ENCODE data around the gene FOXD1.

DNA sequence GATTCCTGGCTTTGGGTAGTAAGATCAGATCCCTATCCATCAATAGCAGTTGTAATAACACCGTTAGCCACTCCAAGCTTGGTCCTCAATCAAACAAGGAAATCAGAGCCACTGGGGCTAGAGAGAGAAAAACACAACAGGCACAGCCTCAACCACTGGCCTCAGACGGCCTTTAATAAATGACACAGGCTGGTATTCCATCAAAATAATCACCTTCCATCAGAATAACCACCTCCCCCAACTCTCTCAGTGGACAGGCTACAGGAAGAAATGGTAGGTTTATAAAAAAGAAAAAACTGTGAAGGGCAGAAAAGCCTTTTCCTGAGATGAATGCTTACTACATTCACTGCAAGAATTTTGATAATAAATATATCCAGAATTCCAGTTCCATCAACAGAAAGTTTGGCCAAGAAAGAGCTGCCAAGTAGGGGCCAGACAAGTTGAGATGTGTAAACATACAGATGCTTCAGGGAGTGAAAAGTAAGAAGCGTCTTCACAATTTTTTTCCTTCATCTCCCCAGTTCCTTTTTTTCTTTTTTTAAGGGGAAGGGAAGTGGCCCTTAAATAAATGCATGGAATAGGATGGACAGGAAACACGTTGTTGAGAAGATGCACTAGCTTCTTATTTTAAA is 5.5 kb downstream of the FOXD1 start:
- TF ChIP-seq EZH2 (IDR thresholded peaks at IDR 0.05; ENCODE audit: borderline replicate concordance, insufficient read depth, low read length, poor library complexity, severe bottlenecking) = no peak
- TF ChIP-seq, protein P1, sequence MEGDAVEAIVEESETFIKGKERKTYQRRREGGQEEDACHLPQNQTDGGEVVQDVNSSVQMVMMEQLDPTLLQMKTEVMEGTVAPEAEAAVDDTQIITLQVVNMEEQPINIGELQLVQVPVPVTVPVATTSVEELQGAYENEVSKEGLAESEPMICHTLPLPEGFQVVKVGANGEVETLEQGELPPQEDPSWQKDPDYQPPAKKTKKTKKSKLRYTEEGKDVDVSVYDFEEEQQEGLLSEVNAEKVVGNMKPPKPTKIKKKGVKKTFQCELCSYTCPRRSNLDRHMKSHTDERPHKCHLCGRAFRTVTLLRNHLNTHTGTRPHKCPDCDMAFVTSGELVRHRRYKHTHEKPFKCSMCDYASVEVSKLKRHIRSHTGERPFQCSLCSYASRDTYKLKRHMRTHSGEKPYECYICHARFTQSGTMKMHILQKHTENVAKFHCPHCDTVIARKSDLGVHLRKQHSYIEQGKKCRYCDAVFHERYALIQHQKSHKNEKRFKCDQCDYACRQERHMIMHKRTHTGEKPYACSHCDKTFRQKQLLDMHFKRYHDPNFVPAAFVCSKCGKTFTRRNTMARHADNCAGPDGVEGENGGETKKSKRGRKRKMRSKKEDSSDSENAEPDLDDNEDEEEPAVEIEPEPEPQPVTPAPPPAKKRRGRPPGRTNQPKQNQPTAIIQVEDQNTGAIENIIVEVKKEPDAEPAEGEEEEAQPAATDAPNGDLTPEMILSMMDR (IDR thresholded peaks at IDR 0.05; ENCODE audit: poor library complexity, severe bottlenecking) = no peak
- TF ChIP-seq EP300 (conservative IDR thresholded peaks at IDR 0.05; ENCODE audit: poor library complexity, severe bottlenecking) = no peak
- TF ChIP-seq, protein P2, sequence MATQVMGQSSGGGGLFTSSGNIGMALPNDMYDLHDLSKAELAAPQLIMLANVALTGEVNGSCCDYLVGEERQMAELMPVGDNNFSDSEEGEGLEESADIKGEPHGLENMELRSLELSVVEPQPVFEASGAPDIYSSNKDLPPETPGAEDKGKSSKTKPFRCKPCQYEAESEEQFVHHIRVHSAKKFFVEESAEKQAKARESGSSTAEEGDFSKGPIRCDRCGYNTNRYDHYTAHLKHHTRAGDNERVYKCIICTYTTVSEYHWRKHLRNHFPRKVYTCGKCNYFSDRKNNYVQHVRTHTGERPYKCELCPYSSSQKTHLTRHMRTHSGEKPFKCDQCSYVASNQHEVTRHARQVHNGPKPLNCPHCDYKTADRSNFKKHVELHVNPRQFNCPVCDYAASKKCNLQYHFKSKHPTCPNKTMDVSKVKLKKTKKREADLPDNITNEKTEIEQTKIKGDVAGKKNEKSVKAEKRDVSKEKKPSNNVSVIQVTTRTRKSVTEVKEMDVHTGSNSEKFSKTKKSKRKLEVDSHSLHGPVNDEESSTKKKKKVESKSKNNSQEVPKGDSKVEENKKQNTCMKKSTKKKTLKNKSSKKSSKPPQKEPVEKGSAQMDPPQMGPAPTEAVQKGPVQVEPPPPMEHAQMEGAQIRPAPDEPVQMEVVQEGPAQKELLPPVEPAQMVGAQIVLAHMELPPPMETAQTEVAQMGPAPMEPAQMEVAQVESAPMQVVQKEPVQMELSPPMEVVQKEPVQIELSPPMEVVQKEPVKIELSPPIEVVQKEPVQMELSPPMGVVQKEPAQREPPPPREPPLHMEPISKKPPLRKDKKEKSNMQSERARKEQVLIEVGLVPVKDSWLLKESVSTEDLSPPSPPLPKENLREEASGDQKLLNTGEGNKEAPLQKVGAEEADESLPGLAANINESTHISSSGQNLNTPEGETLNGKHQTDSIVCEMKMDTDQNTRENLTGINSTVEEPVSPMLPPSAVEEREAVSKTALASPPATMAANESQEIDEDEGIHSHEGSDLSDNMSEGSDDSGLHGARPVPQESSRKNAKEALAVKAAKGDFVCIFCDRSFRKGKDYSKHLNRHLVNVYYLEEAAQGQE (IDR thresholded peaks at IDR 0.05; ENCODE audit: borderline replicate concordance) = no peak
- TF ChIP-seq SMC3 (conservative IDR thresholded peaks at IDR 0.05; ENCODE audit: poor library complexity) = no peak
- TF ChIP-seq TAF1 (IDR thresholded peaks at IDR 0.05; ENCODE audit: low read depth) = no peak
- no peak for TF ChIP-seq RAD21 (conservative IDR thresholded peaks at IDR 0.05)

Data from neural cell (in vitro differentiated cells).